HG03354 (cell line): Measurements from ENCODE around the gene KPTN.

ENCODE experiments used
- ATAC-seq: cut with Tn5 transposase; IDR thresholded peaks from one replicate; pipeline ENCODE4 v1.9.1; 2021; ENCODE audit warnings: mild to moderate bottlenecking; ENCODE audit not compliant: unreplicated experiment, poor library complexity, severe bottlenecking

KPTN gene

DNA sequence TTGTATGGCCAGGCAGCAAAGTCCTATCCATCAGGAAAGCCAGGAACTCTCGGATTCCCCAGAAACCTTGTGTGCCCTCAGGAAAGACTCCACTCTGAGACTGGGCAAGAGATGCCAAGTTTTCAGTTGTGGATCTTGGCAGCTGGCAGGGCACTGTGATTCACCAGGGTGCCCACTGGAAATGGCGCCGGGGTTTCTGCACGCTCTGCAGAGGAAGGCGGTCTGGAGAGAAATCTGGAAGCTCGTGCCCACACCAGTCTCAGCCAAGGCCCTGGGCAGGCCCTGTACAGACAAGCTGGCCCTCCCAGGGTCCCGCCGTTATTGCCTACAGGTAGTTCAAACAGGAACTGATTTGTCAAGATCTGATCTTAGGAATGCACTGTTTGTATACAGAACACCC lies 26.0 kb upstream of the KPTN start:
- no peak for ATAC-seq

DNA sequence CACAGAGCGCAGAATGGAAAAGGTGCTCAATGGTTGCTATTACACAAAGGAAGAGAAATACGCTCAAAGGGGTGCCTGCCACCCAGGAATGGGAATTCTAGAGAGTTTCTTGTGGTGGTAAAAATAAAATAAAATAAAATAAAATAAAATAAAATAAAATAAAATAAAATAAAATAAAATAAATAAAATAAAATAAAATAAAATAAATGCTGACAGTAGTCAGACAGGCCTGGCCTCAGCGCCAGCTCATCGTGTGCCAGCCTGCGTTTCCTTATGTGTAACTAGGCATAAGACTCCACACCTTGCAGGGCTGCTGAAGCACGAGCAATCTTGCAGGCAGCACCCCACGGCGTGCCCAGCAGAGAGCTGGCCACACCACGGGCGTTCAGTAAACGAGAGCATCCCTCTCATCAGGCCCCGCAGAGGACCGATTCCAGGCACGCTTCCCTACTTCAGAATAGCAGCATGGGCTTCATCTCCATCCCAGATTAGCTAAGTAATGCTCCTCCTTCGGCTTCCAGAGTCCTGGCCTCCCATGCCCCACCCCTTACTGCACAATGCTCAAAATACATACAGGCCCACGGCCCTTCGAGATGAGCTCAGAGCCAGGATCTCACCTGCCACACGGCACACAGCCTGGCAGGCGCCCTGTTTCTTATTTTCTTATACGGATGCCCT lies 25.3 kb upstream of the KPTN start:
- no peak for ATAC-seq

- no peak for ATAC-seq
These were observed 24.7 kb upstream of the KPTN start for GRCh38 chr19:47508721-47509120.

GRCh38 chr19:47507924-47508553 lies 24.0 kb upstream of the KPTN start:
- no peak for ATAC-seq

- no peak for ATAC-seq
These were observed 23.0 kb upstream of the KPTN start for GRCh38 chr19:47507012-47507411.

DNA sequence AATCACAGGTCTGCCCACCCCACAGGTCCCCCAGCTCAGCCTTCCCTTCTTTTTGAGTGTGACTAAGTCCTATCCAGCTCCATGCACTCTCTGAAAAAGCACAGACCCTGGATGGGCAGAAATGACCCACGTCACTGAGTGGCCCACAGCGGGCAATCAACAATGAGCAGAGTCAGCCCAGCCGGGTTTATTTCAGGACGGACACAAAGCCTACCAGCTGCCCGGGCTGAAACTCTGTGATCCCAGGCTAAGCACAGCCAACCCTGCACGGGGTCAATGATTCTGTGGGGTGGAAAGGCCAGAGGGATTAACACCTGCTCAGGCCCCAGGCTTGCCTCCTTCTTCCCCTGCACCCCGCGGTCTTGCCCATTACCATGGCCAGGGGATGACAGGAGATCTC lies 22.4 kb upstream of the KPTN start:
- ATAC-seq, result no peak

- ATAC-seq, result no peak
These were observed 21.5 kb upstream of the KPTN start for GRCh38 chr19:47505506-47505905.

DNA sequence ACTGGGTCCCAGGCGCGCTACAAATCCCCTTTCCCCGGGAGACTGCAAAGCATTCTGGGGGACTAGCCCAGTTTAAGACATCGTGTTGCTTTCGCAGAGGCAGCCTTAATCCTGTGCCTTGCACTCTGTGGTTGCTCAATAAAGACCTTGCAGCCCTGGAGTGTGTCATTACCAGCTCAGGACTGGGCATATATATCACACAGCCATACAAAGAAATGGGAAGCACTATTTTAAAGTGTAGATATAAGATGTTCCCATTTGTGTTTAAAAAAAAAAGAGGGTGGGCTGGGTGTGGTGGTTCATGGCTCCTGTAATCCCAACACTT lies 19.8 kb upstream of the KPTN start:
- no peak for ATAC-seq

DNA sequence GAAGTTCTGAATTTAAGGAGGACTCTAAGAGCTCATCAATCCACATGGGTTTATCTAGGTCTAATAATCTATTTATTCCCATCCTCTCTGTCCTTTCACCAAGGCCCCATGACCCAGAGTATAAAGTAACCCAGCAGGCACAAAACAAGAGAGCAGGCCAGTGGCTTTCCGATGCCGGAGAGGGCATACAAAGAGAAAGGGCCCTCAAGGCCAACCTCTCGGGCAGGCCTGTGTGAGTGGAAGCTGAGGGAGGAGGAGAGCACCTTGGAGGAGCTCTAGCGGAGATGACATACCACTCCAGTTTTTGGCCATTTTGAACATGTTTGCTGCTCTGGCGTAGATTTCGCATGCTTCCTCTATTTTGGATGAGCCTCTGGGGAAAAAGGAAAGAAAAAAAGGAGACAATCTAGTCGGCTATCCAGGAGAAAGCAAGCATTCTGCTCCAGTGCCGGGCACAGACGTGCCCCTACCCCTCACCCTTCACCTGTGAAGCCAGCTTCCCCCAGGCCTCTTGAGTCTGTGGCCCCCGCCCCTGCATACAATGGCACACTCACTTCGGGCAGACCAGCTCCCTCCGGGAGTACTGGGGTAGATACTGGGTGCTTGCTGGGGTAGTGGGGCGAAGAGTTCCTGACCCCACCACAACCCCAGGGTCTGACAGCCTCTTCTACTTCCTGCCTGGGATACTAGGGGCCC lies 19.3 kb upstream of the KPTN start:
- no peak for ATAC-seq

DNA sequence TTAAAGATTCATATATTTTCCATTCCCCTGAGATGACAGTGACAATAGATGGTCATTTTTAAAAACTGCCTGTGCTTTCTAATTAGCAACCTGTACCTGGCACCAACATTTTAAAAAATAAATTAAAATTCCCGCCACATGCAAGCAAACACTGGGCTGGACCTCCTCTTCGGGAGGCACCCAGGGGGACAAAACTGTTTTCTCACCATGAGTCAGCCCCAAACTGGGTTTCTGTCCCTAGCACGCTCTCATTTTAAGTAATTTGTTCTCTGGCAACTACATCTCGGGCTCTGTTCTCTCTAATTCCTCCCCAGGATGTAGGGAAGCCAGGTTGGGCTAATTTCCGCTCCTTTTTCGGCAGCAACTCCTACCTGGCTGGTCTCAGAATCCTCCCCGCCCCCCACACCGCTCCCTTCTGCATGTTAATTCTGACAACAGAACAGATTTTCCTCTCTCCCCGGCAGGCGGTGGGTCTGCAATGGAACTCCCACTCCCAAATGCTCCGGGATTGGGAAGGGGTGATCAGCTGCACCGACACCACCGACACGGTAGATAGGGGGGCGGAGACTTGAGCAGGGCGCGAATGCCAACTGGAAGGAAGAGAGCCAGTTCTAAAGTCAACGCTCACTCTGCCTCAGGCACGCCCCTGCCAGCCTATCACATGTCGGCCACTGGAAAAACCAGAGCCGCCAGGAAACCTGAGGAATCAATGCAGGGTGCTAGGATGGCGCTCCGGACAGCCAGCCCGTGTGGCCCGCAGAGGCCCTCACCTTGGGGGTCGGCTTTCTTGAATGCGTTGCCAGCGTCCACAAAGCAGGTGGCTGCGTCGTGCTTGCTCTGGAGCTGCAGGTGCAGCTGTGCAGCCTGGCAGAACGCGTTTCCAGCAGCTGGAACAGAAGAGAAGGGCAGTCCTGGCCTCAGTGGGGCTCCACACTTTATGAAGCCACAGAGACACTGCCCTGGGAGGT lies 16.1 kb upstream of the KPTN start:
- no peak for ATAC-seq

GRCh38 chr19:47499371-47499770 lies 15.4 kb upstream of the KPTN start:
- ATAC-seq, result no peak

DNA sequence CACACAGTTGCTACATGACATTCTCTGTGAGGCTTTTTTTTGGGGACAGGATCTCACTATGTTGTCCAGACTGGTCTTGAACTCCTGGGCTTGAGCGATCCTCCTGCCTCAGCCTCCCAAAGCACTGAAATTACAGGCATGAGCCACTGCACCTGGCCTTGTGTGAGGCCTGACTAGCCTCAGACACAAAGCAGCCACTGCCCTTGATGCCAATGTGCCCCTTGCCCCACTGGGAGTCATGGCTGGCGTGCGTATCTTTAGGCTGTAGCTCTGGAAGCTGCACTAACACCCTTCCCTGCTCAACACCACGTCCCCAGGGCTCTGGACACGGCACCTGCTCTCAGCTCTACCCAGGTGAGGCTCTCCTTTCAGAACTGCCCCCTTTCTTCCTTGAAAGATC lies 14.5 kb upstream of the KPTN start:
- ATAC-seq, result no peak

DNA sequence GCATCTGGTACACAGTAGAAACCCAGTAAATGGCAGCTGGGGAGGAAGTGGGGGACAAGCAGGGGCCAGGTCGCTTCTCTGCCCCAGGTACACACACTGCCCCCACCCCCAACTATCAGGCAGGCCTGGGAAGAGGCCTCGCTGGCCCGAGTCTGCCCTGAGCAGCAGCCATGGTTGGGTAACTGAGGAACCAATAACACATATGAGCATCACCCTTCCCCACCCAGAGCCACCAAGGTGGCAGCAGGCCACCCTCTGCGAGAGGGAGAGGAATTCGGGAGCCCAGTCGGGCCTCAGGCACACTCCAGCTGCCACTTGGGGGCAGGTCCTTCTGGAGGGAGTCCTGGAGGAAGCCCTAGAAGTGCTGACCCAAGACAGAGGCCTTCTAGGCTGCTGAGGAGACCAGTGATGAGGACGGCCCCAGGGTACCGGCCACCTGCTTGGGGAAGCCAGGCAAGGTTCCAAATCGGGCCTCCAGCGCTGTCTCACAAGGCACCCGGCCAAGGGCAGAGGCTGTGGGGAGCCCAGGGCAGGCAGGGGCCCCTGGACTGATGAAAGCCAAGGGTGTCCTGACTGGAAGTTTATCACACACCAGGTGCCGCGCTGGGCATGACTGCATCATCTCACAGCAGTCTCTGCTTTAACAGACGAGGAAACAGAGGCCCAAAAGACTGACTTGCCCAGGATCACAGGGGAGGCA lies 14.0 kb upstream of the KPTN start:
- no peak for ATAC-seq

- no peak for ATAC-seq
These were observed 13.2 kb upstream of the KPTN start for GRCh38 chr19:47497050-47497766.

- no peak for ATAC-seq
These were observed 11.7 kb upstream of the KPTN start for GRCh38 chr19:47495478-47496372.

- ATAC-seq, result no peak
These were observed 10.7 kb upstream of the KPTN start for GRCh38 chr19:47494729-47495128.

- no peak for ATAC-seq
These were observed 10.2 kb upstream of the KPTN start for GRCh38 chr19:47494211-47494547.
